Amygdala (tissue), 56 donors: ENCODE measurements around the gene RALGDS.
"Not testable (repeated sequence)": the region's sequence is repeated elsewhere in the genome, so short reads cannot be mapped to it uniquely, and the experiment has no call there.

Experiments
- DNase-seq, 56 donors: peaks; one replicate each; lab custom pipeline; 2025; lab: John Stamatoyannopoulos, UW

RALGDS gene

GRCh38 chr9:133121198-133121914 is at the start of gene RALGDS:
Gene RALGDS, minus strand, starts transcription at chr9:133121240. Its CDS starts 86 bp downstream, at chr9:133121154.
- peak in 55 of 56 donors; percentile 48 to 97 (median 85) for DNase-seq

GRCh38 chr9:133170716-133171115 is 49.7 kb upstream of the RALGDS start:
- no peak for DNase-seq

DNA sequence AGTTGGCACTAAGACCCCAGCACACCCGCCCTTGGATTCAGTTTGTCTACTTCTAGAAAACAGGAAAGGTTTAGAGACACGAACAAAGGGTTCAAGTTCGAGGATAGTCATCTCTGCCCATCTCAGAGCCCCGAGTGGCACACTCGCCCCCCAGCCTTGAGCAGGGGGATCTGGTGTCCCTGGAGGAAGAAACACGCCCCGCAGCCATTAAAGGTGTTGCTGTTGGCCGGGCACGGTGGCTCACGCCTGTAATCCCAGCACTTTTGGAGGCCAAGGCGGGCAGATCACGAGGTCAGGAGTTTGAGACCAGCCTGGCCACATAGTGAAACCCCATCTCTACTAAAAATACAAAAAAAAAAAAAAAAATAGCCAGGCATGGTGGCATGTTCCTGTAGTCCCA is 48.6 kb upstream of the RALGDS start:
- not testable (repeated sequence) for DNase-seq

DNA sequence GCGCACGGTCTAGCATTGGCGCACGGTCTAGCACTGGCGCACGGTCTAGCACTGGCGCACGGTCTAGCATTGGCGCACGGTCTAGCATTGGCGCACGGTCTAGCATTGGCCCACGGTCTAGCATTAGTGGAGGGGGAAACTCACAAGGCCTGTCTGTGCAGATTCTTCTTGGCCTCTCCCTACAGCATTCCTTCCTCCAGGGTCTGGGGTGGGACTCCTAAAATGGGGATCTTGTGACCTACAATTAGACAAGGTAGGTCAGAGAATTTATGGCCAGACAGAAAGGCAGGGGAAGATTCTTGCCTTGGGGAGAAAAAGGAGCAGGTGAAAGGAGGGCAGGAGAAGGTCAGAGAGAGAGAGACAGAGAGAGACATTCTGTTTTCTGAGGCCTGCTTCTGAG is 48.1 kb upstream of the RALGDS start:
- no peak for DNase-seq

GRCh38 chr9:133168432-133168831 is 47.4 kb upstream of the RALGDS start:
- no peak for DNase-seq

DNA sequence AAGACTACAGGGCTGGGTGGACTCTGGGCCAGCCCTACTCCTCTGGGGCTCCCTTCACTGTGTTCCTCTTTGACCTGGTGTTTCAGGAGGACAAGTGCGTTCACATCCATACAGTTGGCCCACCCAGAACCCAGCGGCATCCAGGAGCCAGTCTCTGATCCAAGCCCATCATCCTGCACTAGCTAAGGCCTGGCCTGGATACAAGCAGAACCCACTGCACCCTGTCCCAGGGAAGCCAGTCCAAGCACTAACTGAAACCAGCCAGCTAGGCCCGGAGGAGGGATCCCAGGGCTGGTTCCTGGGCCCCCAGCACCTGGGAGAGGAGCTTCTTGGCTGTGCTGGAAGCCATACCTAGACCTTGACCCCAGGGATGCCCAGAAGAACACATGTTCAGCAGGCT is 46.7 kb upstream of the RALGDS start:
- DNase-seq, result no peak

DNA sequence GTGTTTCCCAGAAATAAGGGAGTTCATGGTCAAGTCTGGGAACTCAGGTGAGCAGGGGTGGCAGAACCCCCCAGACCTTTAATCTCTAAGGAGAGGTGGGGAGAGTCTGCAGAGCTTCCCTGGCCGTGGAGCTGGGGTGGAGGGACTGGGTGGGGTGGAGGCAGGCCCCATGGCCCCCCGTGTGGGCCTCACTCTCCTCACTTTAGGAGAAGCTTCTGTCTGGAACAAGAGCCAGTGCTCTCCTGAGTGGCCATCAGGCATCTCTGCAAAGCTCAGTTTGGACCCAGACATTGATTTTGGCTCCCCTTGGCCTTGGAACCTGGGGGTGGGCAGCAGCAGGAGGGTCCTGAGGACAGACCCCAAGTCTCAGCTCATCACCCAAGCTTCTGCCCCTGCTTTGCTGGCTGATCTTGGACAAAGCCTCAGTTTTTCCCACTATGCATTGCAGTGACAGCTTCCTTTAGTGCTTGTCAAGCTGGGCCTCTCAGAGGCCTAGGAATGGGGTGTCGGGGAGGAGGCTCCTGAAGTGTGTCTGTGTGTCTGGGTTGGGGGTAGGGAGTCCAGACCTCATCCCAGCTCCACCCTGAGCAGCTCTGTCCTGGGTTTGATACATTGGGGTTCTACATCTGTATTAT is 46.2 kb upstream of the RALGDS start:
- DNase-seq, result no peak

DNA sequence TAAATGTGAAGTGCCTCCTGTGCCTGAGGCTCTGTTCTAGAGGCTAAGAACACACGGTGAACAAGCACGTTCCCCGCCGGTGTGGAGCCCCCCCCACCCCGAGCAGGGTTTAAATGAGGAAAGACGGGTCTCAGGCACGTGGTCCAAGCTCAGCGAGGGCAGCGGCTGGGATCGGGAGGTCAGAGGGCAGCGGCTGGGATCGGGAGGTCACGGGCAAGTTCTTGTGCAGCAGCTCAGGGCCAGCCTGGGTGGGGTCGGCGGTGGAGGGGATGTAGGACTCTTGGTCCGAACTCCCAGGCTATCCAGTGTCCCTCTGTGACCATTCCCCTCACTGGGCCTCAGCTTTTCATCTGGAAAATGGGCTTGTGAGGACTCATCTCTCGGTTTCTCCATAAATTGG is 45.4 kb upstream of the RALGDS start:
- DNase-seq, result no peak

DNA sequence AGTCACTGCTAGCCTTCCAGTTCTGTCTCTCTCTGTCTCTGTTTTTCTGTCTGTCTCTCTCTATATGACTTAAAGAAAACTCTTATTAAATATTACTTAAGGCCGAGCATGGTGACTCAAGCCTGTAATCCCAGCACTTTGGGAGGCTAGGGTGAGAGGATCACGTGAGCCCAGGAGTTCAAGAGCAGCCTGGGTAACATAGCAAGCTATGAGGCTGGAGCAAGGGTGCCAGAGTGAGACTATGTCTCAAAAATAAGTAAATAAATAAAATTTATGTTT is 44.4 kb upstream of the RALGDS start:
- no peak for DNase-seq

- no peak for DNase-seq
Observed at GRCh38 chr9:133164191-133164590, 43.2 kb upstream of the RALGDS start.

- peak in 13 of 56 donors; percentile 23 to 61 (median 42) for DNase-seq
Observed at GRCh38 chr9:133163504-133164172, 42.6 kb upstream of the RALGDS start, which contains the start of gene GBGT1. Gene GBGT1, minus strand, starts transcription at chr9:133163914. Its CDS starts 1,502 bp downstream, at chr9:133162412.

GRCh38 chr9:133162861-133163503 is 41.9 kb upstream of the RALGDS start:
- DNase-seq, result no peak

GRCh38 chr9:133161547-133161950 is 40.5 kb upstream of the RALGDS start:
- no peak for DNase-seq

- peak in 8 of 56 donors; percentile 33 to 53 (median 39) for DNase-seq
Observed at GRCh38 chr9:133160742-133161546, 39.9 kb upstream of the RALGDS start.

GRCh38 chr9:133158695-133159094 is 37.7 kb upstream of the RALGDS start:
- no peak for DNase-seq

- no peak for DNase-seq
Observed at GRCh38 chr9:133155156-133155555, 34.1 kb upstream of the RALGDS start.

- DNase-seq, result no peak
Observed at GRCh38 chr9:133154097-133154989, 33.3 kb upstream of the RALGDS start.

DNA sequence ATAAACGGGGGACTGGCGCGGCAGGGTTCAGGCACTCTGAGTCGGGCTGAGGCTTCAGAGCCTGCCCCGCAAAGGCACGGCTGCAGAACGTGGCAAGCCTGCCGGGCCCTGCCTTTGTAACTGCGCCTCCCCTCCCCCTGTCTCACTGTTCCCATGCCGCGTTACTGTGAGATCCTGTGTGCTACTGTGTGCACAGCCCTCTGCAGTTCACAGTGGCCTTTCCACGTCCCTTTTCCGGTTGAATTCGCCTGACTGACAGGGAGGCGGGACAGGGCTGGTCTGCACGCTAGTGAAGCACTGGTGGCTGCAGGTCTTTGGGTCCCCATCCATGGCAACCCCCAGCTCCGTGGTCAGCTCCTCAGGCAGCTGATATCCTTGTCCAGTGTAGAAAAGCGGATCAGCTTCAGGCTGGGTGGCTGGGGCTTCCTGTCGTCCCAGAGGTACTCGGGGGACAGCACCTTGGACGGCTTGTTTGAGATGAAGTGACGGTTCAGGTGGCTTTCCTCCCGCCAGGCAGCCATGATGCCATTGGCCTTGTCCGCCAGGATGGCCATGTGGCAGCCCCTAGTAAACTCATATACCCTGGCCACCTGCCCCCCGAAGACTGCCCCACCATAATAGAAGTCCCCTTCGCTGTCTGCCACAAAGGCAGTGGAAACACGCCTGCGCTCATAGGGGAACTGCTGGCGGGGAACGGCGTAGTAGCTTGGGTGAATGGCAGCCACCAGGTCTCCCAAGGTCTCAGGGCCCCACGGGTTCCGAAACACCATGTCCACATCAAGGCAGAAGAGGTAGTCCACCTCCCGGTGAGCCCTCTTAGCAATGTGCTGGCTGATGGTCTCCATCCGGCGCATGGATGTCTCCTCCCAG is 32.4 kb upstream of the RALGDS start:
- DNase-seq, result no peak
